Astrocyte (in vitro differentiated cells and primary cell): ENCODE measurements around the gene ARHGAP23. TPM values are rescaled to one million over a fixed set of nuclear protein-coding genes. Genes with fewer than 3 reads are reported as not detected.

Experiments
- DNase-seq: peaks from one replicate; pipeline ENCODE4 v3.0.0-alpha.2; 2010; ENCODE audit warnings: low read depth
- FAIRE-seq: peaks from 2 replicates; lab custom pipeline; 2011; peaks lifted over from hg19 to GRCh38; lab: Jason Lieb, UNC
- H2AFZ ChIP-seq: 2 replicates; pipeline ENCODE4 v1.6.0; 2012; ENCODE audit warnings: low read depth, low read length, inconsistent platforms
- H3K27ac ChIP-seq: 2 replicates; pipeline ENCODE4 v1.5.1; 2011; ENCODE audit warnings: low read depth, low read length, inconsistent platforms
- H3K27me3 ChIP-seq: 2 replicates; pipeline ENCODE4 v1.6.0; 2011; ENCODE audit warnings: low read length, inconsistent platforms; ENCODE audit not compliant: insufficient read depth
- H3K36me3 ChIP-seq: 2 replicates; pipeline ENCODE4 v1.5.1; 2011; ENCODE audit warnings: low read length, inconsistent platforms; ENCODE audit not compliant: insufficient read depth
- H3K4me1 ChIP-seq: 2 replicates; pipeline ENCODE4 v1.5.1; 2011; ENCODE audit warnings: low read length, inconsistent platforms; ENCODE audit not compliant: insufficient read depth
- H3K4me2 ChIP-seq: 2 replicates; pipeline ENCODE4 v1.6.0; 2012; ENCODE audit warnings: low read length, inconsistent platforms
- H3K4me3 ChIP-seq: 2 replicates; pipeline ENCODE4 v1.5.1; 2011; ENCODE audit warnings: low read depth, mild to moderate bottlenecking, low read length, inconsistent platforms; ENCODE audit not compliant: insufficient read depth
- H3K79me2 ChIP-seq: 2 replicates; pipeline ENCODE4 v1.6.0; 2012; ENCODE audit warnings: mild to moderate bottlenecking, low read length, inconsistent platforms; ENCODE audit not compliant: insufficient read depth
- H3K9ac ChIP-seq: 2 replicates; pipeline ENCODE4 v1.6.0; 2012; ENCODE audit warnings: mild to moderate bottlenecking, low read length, inconsistent platforms
- H3K9me3 ChIP-seq: 2 replicates; pipeline ENCODE4 v1.5.1; 2012; ENCODE audit warnings: low read depth, mild to moderate bottlenecking, low read length, inconsistent platforms; ENCODE audit not compliant: insufficient read depth
- H4K20me1 ChIP-seq: 2 replicates; pipeline ENCODE4 v1.6.0; 2012; ENCODE audit warnings: low read length, inconsistent platforms; ENCODE audit not compliant: insufficient read depth
- H3K27ac Mint-ChIP-seq: one replicate; pipeline ENCODE4 v1.8.0; 2021; ENCODE audit warnings: mild to moderate bottlenecking, mixed read lengths; ENCODE audit not compliant: unreplicated experiment
- H3K27me3 Mint-ChIP-seq: one replicate; pipeline ENCODE4 v1.8.0; 2021; ENCODE audit warnings: low read depth, mixed read lengths; ENCODE audit not compliant: unreplicated experiment
- H3K36me3 Mint-ChIP-seq: one replicate; pipeline ENCODE4 v1.8.0; 2021; ENCODE audit warnings: low read depth, mixed read lengths; ENCODE audit not compliant: unreplicated experiment
- H3K4me1 Mint-ChIP-seq: one replicate; pipeline ENCODE4 v1.8.0; 2021; ENCODE audit warnings: low read depth, mixed read lengths; ENCODE audit not compliant: unreplicated experiment
- H3K4me3 Mint-ChIP-seq: one replicate; pipeline ENCODE4 v1.8.0; 2021; ENCODE audit warnings: mild to moderate bottlenecking, moderate library complexity, mixed read lengths; ENCODE audit not compliant: unreplicated experiment
- H3K9me3 Mint-ChIP-seq: one replicate; pipeline ENCODE4 v1.8.0; 2021; ENCODE audit warnings: mild to moderate bottlenecking, mixed read lengths; ENCODE audit not compliant: unreplicated experiment
- CTCF ChIP-seq: IDR thresholded peaks from 2 replicates; pipeline ENCODE4 v1.5.1; 2011; ENCODE audit warnings: low read depth, mild to moderate bottlenecking, inconsistent platforms, low read length, moderate library complexity; ENCODE audit not compliant: insufficient read depth
- EZH2 ChIP-seq: IDR thresholded peaks from 2 replicates; pipeline ENCODE4 v1.6.1; 2012; ENCODE audit warnings: mild to moderate bottlenecking, low read length, inconsistent platforms; ENCODE audit not compliant: insufficient read depth
- total RNA-seq: library from RNA; stranded (reverse); gene quantifications from 2 replicates; pipeline ENCODE4 v1.2.1, GENCODE V29; 2021

ARHGAP23 gene
- total RNA-seq, 1 donor from 2014 or later = 118 TPM

DNA sequence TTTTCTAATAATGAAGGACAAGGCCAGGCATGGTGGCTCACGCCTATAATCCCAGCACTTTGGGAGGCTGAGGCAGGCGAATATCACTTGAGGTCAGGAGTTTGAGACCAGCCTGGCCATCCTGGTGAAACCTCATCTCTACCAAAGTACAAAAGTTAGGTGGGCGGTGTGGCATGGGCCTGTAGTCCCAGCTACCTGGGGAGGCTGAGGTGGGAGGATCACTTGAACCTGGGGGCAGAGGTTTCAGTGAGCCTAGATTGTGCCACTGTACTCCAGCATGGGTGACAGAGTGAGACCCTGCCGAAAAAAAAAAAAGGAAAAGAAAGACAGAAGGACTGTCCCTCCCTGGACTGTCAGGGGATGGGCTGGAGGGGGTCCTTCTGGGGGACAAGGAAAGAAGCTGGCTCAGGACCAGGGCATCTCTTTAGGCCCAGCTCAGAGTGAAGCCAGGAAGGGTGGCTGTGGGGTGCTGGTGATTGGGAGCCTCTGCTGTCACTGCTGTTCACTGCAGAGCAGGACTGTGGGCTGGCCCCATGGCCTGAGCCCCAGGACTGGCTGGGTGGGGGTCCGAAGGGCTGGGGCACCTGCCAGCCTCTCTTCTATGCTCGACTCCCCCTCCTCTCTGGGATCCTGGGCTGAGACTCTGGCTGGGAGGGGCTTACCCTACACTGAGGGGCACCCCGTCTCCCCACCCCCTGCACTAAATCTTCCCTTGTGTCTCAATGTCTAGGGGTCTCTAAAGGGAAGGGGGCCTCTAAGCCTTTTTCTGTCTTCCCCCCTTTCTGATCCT lies 909 bp upstream of the ARHGAP23 start:
- Histone ChIP-seq H3K79me2 (peaks cover 50% of the 10 kb centered on the region), H3K36me3 (no peaks in the 10 kb centered on the region), H3K9me3 (no peaks in the 10 kb centered on the region), H4K20me1 (peaks cover 34% of the 10 kb centered on the region), H3K27me3 (no peaks in the 10 kb centered on the region), H3K9ac (peak overlapping the region; percentile 85), H3K27ac (peak overlapping the region; percentile 32), H3K4me2 (peak overlapping the region; percentile 94), H3K4me3 (peak overlapping the region; percentile 64), H3K4me1 (peaks cover 36% of the 10 kb centered on the region), H2AFZ (peak overlapping the region; percentile 62)
- Mint-ChIP-seq H3K36me3 (no peaks in the 10 kb centered on the region), H3K4me1 (peaks cover 33% of the 10 kb centered on the region), H3K4me3 (peak overlapping the region; percentile 90), H3K27me3 (peaks cover 1% of the 10 kb centered on the region), H3K9me3 (no peaks in the 10 kb centered on the region), H3K27ac (peak overlapping the region; percentile 60)
- TF ChIP-seq EZH2 (no peak), CTCF (no peak)
- DNase-seq = no peak
- FAIRE-seq = no peak

GRCh38 chr17:38428643-38429371 lies 543 bp downstream of the ARHGAP23 start:
- H3K4me3 Mint-ChIP-seq = peak overlapping the region; percentile 87
- TF ChIP-seq EZH2 = no peak
- TF ChIP-seq CTCF = no peak
- Histone ChIP-seq H2AFZ (peak overlapping the region; percentile 62), H3K9ac (peak overlapping the region; percentile 81), H3K4me2 (peak overlapping the region; percentile 94), H3K9me3 (no peaks in the 10 kb centered on the region), H4K20me1 (peaks cover 48% of the 10 kb centered on the region), H3K27me3 (no peaks in the 10 kb centered on the region), H3K36me3 (no peaks in the 10 kb centered on the region), H3K79me2 (peaks cover 65% of the 10 kb centered on the region), H3K27ac (peak overlapping the region; percentile 31), H3K4me1 (peaks cover 36% of the 10 kb centered on the region), H3K4me3 (peak overlapping the region; percentile 71)
- FAIRE-seq = no peak
- peak; percentile 36 for DNase-seq
- no peaks in the 10 kb centered on the region for H3K9me3 Mint-ChIP-seq
- H3K27ac Mint-ChIP-seq = peak overlapping the region; percentile 62
- peaks cover 3% of the 10 kb centered on the region for H3K36me3 Mint-ChIP-seq
- H3K27me3 Mint-ChIP-seq = no peaks in the 10 kb centered on the region
- H3K4me1 Mint-ChIP-seq = peaks cover 38% of the 10 kb centered on the region
